Measurements from ENCODE around the gene KIF21A. TPM values are rescaled to one million over a fixed set of nuclear protein-coding genes. Genes with fewer than 3 reads are reported as not detected.
A peak's percentile ranks its signal among the peaks of the same experiment; 100 is the strongest.

Gene KIF21A, protein sequence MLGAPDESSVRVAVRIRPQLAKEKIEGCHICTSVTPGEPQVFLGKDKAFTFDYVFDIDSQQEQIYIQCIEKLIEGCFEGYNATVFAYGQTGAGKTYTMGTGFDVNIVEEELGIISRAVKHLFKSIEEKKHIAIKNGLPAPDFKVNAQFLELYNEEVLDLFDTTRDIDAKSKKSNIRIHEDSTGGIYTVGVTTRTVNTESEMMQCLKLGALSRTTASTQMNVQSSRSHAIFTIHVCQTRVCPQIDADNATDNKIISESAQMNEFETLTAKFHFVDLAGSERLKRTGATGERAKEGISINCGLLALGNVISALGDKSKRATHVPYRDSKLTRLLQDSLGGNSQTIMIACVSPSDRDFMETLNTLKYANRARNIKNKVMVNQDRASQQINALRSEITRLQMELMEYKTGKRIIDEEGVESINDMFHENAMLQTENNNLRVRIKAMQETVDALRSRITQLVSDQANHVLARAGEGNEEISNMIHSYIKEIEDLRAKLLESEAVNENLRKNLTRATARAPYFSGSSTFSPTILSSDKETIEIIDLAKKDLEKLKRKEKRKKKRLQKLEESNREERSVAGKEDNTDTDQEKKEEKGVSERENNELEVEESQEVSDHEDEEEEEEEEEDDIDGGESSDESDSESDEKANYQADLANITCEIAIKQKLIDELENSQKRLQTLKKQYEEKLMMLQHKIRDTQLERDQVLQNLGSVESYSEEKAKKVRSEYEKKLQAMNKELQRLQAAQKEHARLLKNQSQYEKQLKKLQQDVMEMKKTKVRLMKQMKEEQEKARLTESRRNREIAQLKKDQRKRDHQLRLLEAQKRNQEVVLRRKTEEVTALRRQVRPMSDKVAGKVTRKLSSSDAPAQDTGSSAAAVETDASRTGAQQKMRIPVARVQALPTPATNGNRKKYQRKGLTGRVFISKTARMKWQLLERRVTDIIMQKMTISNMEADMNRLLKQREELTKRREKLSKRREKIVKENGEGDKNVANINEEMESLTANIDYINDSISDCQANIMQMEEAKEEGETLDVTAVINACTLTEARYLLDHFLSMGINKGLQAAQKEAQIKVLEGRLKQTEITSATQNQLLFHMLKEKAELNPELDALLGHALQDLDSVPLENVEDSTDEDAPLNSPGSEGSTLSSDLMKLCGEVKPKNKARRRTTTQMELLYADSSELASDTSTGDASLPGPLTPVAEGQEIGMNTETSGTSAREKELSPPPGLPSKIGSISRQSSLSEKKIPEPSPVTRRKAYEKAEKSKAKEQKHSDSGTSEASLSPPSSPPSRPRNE (N-terminal part only)
- 10 to 100 TPM; 28.4 to 36.4 (median 33.1) TPM for total RNA-seq

DNA sequence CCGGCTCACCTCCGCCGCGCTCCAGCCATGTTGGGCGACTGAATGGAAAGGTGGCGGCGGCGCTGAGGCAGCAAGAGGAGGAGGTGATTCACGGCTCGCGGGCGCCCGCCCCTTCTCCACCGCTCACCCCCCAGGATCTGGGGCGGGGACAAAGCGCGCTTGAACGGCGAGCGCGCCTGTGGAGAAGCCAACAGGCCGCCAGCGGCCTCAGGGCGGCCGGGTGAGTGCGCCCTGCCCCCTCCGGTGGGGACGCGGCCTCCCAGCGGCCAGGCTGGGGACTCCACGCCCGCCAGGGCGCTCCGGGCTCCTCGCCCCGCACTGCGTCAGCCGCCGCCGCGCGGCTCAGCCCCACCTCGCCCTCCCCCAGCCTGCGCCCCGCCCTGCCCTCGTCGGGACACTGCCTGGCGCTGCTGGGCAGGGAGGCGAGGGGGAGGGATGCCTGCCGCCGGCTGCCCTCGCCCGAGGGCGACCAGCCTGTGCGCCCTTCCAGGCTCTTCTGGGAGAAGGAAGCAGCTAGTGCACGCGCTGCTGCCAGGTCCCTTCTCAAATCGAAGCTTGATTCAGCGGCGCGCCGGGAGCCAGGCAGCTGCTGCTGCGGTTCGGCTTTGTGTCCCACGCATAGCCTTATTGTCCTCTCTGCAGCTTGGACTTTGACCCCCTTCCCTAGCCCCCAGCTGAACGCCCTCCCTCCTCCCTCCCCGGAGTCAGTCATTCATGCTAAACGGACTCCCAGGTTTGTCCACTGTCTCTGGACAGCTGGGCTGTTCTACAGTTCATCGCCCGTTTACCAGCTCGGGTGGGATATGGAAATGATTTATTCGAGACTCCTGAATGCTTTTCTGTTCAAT lies at the start of gene KIF21A:
Gene KIF21A (minus strand): TSS at position 40 of the 848 bp plus-strand sequence. CDS start 150 bp downstream, outside the sequence.
- peak within 1 kb of the TSS; percentile 86 to 98 (median 95) for H3K27ac ChIP-seq
- H3K36me3 ChIP-seq: no peaks in the 10 kb centered on the region
- peak; percentile 83 to 89 for TF ChIP-seq POLR2A (IDR thresholded peaks at IDR 0.05)
- TF ChIP-seq, protein P1, sequence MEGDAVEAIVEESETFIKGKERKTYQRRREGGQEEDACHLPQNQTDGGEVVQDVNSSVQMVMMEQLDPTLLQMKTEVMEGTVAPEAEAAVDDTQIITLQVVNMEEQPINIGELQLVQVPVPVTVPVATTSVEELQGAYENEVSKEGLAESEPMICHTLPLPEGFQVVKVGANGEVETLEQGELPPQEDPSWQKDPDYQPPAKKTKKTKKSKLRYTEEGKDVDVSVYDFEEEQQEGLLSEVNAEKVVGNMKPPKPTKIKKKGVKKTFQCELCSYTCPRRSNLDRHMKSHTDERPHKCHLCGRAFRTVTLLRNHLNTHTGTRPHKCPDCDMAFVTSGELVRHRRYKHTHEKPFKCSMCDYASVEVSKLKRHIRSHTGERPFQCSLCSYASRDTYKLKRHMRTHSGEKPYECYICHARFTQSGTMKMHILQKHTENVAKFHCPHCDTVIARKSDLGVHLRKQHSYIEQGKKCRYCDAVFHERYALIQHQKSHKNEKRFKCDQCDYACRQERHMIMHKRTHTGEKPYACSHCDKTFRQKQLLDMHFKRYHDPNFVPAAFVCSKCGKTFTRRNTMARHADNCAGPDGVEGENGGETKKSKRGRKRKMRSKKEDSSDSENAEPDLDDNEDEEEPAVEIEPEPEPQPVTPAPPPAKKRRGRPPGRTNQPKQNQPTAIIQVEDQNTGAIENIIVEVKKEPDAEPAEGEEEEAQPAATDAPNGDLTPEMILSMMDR (IDR thresholded peaks at IDR 0.05 in 4 of 5, conservative IDR thresholded peaks at IDR 0.05 in 1 of 5): peak; percentile 61 to 86 (median 81)
- no peaks in the 10 kb centered on the region for H3K27me3 ChIP-seq
- intact Hi-C loops (cut with DNase I; ENCODE audit: low total_unique reads) (loop anchor here (2.0 to 10.0 kb wide), 4 partner anchors 71 to 1127 kb away; partner anchors contain the start of genes ALG10B and LRRK2), in situ Hi-C loops (cut with MboI; ENCODE audit: low sequenced_read_pairs in 4 of 4) (no loop called here)
- ATAC-seq (peak; percentile 80 to 83), DNase-seq (peak; percentile 84 to 92)
- peak within 1 kb of the TSS; percentile 60 to 84 (median 70) for H3K4me3 ChIP-seq
- peaks cover 17 to 25% of the 10 kb centered on the region in 2 donors for H3K4me1 ChIP-seq
- no peaks in the 10 kb centered on the region for H3K9me3 ChIP-seq

DNA sequence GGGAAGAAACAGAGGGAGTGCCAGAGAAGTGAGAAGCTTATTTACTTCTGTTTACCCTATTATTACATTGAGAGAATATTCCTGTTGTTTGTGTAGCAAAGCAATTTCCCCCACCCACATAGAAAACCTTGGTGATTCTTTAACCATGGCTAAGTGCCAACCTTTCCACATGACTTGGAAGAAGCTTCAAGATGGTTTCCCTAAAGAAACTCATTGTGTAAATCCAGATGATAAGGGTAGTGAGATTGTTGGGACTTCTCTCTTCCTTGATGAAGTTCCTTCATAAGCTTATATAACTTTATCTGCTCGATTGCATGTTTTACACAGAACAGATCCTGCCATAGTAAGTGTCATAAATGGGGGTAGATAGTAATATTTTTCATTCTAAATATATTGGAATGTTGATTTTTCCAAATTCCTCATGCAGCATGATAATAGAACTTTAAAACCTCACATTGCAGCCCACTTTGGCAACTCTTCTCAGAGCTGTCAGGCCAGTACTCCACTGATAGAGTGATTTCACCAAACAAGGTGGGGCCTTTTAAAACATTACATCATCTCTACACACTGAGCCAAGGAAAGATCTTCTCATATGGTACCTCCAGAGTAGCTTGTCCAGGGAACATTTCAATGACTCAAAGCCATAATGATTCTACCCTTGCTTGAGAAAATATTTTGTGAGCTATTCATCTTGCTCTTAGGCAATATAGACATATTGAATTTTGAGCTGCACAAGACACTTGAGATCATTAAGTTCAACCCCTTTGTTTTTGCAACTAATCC lies 47.8 kb upstream of the KIF21A start:
- in situ Hi-C loops (cut with MboI; ENCODE audit: low sequenced_read_pairs in 4 of 4) (no loop called here), intact Hi-C loops (cut with DNase I; ENCODE audit: low total_unique reads) (no loop called here)
- DNase-seq: no peak
- Histone ChIP-seq H3K4me3 (no peak overlapping the region), H3K4me1 (no peaks in the 10 kb centered on the region), H3K36me3 (no peaks in the 10 kb centered on the region), H3K27me3 (no peaks in the 10 kb centered on the region), H3K27ac (no peak overlapping the region), H3K9me3 (no peaks in the 10 kb centered on the region)
- TF ChIP-seq, protein P1 (IDR thresholded peaks at IDR 0.05 in 4 of 5, conservative IDR thresholded peaks at IDR 0.05 in 1 of 5): no peak
- no peak for TF ChIP-seq POLR2A (IDR thresholded peaks at IDR 0.05)
- ATAC-seq: peak; percentile 50 to 81

DNA sequence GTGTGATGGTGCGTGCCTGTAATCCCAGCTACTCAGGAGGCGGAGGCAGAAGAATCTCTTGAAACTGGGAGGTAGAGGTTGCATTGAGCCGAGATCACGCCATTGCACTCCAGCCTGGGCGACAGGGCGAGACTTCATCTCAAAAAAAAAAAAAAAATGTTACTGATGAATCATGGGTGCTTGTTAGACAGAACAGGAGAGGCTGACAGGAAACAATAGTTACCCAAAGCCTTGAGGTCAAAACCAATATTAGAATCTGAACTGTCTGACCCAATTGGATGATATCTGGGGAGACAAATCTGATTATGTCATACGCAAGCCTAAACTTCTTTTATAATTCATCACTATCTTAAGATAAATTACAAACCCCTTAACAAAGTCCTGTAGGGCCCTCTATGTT lies 40.7 kb upstream of the KIF21A start:
- intact Hi-C loops (cut with DNase I; ENCODE audit: low total_unique reads): no loop called here
- no peak overlapping the region for H3K4me3 ChIP-seq
- H3K27ac ChIP-seq: no peak overlapping the region
- H3K9me3 ChIP-seq: no peaks in the 10 kb centered on the region
- in situ Hi-C loops (cut with MboI; ENCODE audit: low sequenced_read_pairs in 4 of 4): no loop called here
- DNase-seq (no peak), ATAC-seq (no peak)
- H3K27me3 ChIP-seq: no peaks in the 10 kb centered on the region
- no peaks in the 10 kb centered on the region for H3K4me1 ChIP-seq
- H3K36me3 ChIP-seq: no peaks in the 10 kb centered on the region
- TF ChIP-seq, protein P1 (IDR thresholded peaks at IDR 0.05 in 4 of 5, conservative IDR thresholded peaks at IDR 0.05 in 1 of 5): no peak
- no peak for TF ChIP-seq POLR2A (IDR thresholded peaks at IDR 0.05)
